ENCODE measurements around the gene SPSB1. TPM values are rescaled to one million over a fixed set of nuclear protein-coding genes. Genes with fewer than 3 reads are reported as not detected.

The SPSB1 gene
- total RNA-seq, 1 experiment from 2014 or later: 4.3 TPM

GRCh38 chr1:9257851-9258250, 34.8 kb upstream of the SPSB1 start:
- Mint-ChIP-seq H3K27me3 (ENCODE audit: low read depth) (peaks cover 3% of the 10 kb centered on the region; the same call in 1 of the 2 replicates), H3K27ac (peak overlapping the region; percentile 35; the same call in 1 of the 2 replicates), H3K9me3 (peaks cover 32% of the 10 kb centered on the region), H3K4me1 (peaks cover 11% of the 10 kb centered on the region), H3K36me3 (peaks cover 25% of the 10 kb centered on the region), H3K4me3 (no peak overlapping the region)
- POLR2A ChIA-PET: no interaction called here
- no peak for ATAC-seq
- no peak for DNase-seq (ENCODE audit: low spot score)
- CTCF ChIA-PET: no interaction called here
- TF ChIP-seq ERG (CRISPR knock-in tag; IDR thresholded peaks at IDR 0.05) (no peak), TEAD4 (CRISPR knock-in tag; IDR thresholded peaks at IDR 0.05) (no peak), MLX (CRISPR knock-in tag; IDR thresholded peaks at IDR 0.05) (no peak), PREB (CRISPR knock-in tag; IDR thresholded peaks at IDR 0.05; ENCODE audit: borderline replicate concordance) (no peak), ZNF423 (CRISPR knock-in tag; IDR thresholded peaks at IDR 0.05) (no peak), FOXP4 (CRISPR knock-in tag; IDR thresholded peaks at IDR 0.05) (no peak), TEAD1 (CRISPR knock-in tag; IDR thresholded peaks at IDR 0.05) (no peak), GTF2I (CRISPR knock-in tag; conservative IDR thresholded peaks at IDR 0.05) (no peak), EMX1 (CRISPR knock-in tag; IDR thresholded peaks at IDR 0.05) (no peak), MXD4 (CRISPR knock-in tag; IDR thresholded peaks at IDR 0.05; ENCODE audit: borderline replicate concordance) (no peak), NR1H2 (CRISPR knock-in tag; IDR thresholded peaks at IDR 0.05) (no peak), ZBTB21 (CRISPR knock-in tag; IDR thresholded peaks at IDR 0.05; ENCODE audit: borderline replicate concordance) (no peak)
- TF ChIP-seq, protein P1, sequence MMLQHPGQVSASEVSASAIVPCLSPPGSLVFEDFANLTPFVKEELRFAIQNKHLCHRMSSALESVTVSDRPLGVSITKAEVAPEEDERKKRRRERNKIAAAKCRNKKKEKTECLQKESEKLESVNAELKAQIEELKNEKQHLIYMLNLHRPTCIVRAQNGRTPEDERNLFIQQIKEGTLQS (CRISPR knock-in tag; conservative IDR thresholded peaks at IDR 0.05): no peak
- TF ChIP-seq, protein P2, sequence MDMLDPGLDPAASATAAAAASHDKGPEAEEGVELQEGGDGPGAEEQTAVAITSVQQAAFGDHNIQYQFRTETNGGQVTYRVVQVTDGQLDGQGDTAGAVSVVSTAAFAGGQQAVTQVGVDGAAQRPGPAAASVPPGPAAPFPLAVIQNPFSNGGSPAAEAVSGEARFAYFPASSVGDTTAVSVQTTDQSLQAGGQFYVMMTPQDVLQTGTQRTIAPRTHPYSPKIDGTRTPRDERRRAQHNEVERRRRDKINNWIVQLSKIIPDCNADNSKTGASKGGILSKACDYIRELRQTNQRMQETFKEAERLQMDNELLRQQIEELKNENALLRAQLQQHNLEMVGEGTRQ (CRISPR knock-in tag; IDR thresholded peaks at IDR 0.05): no peak

DNA sequence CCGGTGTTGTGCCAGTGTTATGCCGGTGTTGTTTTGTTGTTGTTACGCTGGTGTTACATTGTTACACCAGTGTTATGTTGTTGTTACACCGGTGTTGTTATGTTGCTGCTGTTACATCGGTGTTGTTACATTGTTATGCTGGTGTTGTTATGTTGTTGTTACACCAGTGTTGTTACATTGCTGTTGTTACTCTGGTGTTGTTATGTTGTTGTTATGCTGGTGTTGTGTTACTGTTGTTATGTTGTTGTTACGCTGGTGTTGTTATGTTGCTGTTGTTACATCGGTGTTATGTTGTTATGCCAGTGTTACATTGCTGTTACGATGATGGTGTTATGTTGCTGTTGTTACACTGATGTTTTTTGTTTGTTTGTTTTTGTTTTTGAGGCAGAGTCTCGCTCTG, 34.1 kb upstream of the SPSB1 start:
- ChIA-PET POLR2A (no interaction called here), CTCF (no interaction called here)
- peak overlapping the region; percentile 1; the same call in 1 of the 2 replicates for H3K27ac Mint-ChIP-seq
- H3K27me3 Mint-ChIP-seq (ENCODE audit: low read depth): peaks cover 3% of the 10 kb centered on the region; the same call in 1 of the 2 replicates
- peaks cover 3% of the 10 kb centered on the region for H3K4me1 Mint-ChIP-seq
- DNase-seq (ENCODE audit: low spot score) (no peak), ATAC-seq (no peak)
- H3K9me3 Mint-ChIP-seq: peaks cover 32% of the 10 kb centered on the region
- peaks cover 25% of the 10 kb centered on the region for H3K36me3 Mint-ChIP-seq
- H3K4me3 Mint-ChIP-seq: no peak overlapping the region
- TF ChIP-seq, protein P3, sequence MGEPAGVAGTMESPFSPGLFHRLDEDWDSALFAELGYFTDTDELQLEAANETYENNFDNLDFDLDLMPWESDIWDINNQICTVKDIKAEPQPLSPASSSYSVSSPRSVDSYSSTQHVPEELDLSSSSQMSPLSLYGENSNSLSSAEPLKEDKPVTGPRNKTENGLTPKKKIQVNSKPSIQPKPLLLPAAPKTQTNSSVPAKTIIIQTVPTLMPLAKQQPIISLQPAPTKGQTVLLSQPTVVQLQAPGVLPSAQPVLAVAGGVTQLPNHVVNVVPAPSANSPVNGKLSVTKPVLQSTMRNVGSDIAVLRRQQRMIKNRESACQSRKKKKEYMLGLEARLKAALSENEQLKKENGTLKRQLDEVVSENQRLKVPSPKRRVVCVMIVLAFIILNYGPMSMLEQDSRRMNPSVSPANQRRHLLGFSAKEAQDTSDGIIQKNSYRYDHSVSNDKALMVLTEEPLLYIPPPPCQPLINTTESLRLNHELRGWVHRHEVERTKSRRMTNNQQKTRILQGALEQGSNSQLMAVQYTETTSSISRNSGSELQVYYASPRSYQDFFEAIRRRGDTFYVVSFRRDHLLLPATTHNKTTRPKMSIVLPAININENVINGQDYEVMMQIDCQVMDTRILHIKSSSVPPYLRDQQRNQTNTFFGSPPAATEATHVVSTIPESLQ (CRISPR knock-in tag; IDR thresholded peaks at IDR 0.05): no peak
- TF ChIP-seq, protein P4, sequence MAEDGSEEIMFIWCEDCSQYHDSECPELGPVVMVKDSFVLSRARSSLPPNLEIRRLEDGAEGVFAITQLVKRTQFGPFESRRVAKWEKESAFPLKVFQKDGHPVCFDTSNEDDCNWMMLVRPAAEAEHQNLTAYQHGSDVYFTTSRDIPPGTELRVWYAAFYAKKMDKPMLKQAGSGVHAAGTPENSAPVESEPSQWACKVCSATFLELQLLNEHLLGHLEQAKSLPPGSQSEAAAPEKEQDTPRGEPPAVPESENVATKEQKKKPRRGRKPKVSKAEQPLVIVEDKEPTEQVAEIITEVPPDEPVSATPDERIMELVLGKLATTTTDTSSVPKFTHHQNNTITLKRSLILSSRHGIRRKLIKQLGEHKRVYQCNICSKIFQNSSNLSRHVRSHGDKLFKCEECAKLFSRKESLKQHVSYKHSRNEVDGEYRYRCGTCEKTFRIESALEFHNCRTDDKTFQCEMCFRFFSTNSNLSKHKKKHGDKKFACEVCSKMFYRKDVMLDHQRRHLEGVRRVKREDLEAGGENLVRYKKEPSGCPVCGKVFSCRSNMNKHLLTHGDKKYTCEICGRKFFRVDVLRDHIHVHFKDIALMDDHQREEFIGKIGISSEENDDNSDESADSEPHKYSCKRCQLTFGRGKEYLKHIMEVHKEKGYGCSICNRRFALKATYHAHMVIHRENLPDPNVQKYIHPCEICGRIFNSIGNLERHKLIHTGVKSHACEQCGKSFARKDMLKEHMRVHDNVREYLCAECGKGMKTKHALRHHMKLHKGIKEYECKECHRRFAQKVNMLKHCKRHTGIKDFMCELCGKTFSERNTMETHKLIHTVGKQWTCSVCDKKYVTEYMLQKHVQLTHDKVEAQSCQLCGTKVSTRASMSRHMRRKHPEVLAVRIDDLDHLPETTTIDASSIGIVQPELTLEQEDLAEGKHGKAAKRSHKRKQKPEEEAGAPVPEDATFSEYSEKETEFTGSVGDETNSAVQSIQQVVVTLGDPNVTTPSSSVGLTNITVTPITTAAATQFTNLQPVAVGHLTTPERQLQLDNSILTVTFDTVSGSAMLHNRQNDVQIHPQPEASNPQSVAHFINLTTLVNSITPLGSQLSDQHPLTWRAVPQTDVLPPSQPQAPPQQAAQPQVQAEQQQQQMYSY (CRISPR knock-in tag; IDR thresholded peaks at IDR 0.05): no peak
- no peak for TF ChIP-seq CBFB (CRISPR knock-in tag; IDR thresholded peaks at IDR 0.05; ENCODE audit: low read depth)
- no peak for TF ChIP-seq NR3C1 (CRISPR knock-in tag; conservative IDR thresholded peaks at IDR 0.05; ENCODE audit: low read depth)
- no peak for TF ChIP-seq NR2C2 (CRISPR knock-in tag; IDR thresholded peaks at IDR 0.05)
- no peak for TF ChIP-seq SOX15 (CRISPR knock-in tag; IDR thresholded peaks at IDR 0.05)
- no peak for TF ChIP-seq NR1H2 (CRISPR knock-in tag; IDR thresholded peaks at IDR 0.05)
